Stimulated activated CD4-positive, alpha-beta T cell treated with anti-CD3 and anti-CD28 coated beads, TNF-alpha, amount 100 ng/mL, for 24 hours (primary cell): ENCODE data around the gene WLS.
"Not testable (repeated sequence)": the region's sequence is repeated elsewhere in the genome, so short reads cannot be mapped to it uniquely, and the experiment has no call there.

Experiments used
- DNase-seq, 3 experiments: peaks; one replicate each; pipeline ENCODE4 v3.0.0-alpha.2; 2020; ENCODE audit warnings: low read depth in 3 of 3

Gene WLS

GRCh38 chr1:68199603-68200002 is 32.7 kb downstream of the WLS start:
- DNase-seq, result no peak

GRCh38 chr1:68198752-68199151 is 33.6 kb downstream of the WLS start:
- no peak for DNase-seq

- DNase-seq, result no peak
These were observed 34.4 kb downstream of the WLS start for GRCh38 chr1:68197891-68198290.

DNA sequence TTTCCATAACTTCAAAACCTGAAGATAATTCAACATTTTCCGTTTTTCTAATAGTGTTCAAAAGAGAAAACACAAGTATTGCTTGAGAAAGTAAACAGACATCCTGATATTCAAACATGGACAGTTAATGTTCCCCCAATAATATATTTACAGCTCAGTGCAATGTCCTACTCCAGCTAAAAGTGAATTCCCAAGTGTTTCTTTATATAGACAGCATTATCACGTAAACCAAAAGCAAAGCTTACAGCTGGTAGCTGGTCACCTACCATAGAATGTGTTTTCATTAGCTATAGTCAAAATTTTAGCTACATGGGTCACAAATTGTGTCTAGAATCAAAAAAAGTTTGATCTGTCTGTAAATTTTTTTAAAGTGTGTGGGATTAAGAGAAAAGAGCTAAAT is 34.9 kb downstream of the WLS start:
- no peak for DNase-seq

DNA sequence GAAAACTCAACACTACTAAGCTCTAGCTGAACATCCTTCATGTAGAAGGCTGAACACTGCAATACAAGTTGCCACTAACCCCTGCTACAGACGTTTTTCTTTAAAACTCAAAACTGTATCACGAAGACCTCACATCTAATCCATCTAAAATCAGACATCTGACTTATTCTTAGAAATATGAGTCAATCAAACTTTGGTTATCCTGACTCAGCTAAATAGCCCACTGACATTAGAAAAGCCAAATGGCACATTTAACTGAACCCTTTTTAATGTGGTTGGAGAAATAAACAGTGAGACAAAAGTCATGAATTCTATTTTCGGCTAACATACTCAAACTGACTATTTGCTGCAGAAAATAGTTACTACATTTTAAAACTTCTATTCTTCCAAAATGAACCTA is 35.6 kb downstream of the WLS start:
- no peak for DNase-seq

GRCh38 chr1:68191717-68192116 is 40.6 kb downstream of the WLS start:
- DNase-seq, result no peak

GRCh38 chr1:68188644-68189340 is 43.5 kb downstream of the WLS start:
- no peak for DNase-seq

DNA sequence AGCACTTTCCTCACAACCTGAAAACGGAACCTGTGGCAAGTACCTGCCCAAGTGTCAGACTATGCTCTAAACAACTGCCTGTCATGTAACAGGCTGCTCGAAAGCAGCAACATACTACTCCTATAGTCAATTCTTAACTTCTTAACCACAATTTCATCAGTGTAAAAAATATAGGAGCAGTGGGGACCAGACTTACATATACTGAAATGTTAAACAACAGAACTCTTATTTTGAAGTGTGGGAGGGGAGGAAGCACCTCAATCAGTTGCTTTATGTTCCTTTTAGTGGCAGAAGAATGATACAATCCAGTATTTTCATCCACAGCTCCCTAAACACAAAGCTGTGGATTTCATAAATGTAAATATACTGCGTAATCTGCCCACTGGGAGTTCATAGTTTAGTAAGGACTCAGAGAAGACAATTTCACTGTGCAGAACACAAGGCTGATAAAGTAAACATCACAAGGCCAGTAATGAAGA is 44.2 kb downstream of the WLS start:
- no peak for DNase-seq

GRCh38 chr1:68185743-68186142 is 46.6 kb downstream of the WLS start:
- DNase-seq, result no peak

DNA sequence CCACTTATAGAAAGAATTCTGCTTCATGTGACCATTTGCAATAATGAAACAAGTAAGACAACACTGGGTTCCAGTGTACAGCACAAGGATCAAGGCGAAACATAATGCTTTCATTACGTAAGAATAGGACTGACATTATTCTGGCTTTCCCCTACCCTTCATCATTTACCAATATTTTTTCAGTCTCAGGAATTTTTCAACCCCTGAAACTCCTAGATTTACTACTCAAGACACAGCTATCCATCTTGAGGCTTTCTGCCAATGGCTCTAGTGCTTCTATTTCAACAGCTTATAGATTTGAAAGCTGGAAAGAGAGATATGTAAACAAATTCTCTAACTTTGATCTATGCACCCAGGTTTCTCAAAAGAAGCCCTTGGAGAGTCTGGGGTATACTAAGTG is 48.4 kb downstream of the WLS start:
- DNase-seq, result no peak

GRCh38 chr1:68181165-68181556 is 51.2 kb downstream of the WLS start:
- DNase-seq, result no peak

DNA sequence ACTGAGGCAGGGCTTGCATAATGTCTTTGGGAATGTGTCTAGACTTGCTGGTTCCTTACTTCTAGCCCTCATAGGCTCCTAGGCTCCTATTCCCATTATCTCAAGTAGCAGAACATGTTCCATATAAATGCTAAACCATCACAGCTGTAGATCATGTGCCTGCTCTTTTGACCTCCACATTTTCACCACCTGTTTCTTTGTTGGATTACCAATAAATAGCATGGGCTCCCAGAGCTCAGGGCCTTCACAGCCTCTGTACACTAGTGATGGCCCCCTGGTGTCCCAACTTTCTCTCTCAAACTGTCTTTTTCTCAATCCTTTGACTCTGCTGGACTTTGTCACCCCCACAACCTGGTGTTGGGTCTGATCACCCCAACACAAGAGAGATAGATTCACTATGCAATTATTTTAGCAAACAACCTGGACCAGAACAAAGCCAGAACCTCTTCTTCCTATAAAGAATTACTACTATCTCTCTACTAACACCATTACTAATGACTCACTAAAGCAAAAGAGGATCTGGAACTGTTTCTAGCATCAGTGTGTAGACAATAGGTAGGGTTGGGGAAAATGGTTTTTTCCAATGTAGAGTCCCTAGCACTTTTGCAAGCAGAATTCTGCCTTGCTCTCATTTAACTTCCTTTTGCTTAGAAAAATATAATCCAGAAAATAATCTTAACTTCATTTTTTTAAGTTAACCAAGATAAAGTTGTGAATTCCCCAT is 51.7 kb downstream of the WLS start:
- no peak for DNase-seq

DNA sequence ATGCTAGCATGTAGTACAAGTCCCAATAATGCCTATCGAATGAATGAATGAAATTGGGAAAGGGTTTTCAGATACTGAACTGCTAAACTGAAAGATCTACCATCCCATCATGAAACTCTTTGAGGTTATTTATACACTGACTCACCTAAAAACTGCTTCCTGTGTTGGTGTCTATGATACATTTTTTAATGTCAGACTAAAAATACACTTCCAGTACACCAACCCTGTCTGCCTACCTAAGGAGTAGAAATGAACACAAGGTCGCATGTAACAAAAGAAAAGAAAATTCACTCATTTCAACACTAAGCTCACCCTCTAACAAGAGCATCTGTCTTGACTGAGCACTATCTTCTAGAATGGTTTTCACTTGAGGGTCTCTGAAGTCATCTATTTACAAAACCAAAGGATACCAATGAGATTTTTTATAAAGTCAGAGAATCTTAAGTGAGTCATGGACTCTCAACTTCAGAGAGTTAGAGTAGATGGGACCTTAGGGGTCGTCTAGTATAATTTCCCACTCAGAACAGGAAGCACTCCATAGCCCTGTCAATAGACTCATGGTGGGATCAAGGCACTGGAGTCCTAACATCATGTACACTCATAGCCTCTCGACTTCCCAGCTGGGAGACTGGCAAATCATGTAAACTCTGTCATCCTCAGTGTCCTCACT is 53.4 kb downstream of the WLS start:
- DNase-seq, result no peak

GRCh38 chr1:68175621-68176398 is 56.5 kb downstream of the WLS start:
- DNase-seq, result no peak

DNA sequence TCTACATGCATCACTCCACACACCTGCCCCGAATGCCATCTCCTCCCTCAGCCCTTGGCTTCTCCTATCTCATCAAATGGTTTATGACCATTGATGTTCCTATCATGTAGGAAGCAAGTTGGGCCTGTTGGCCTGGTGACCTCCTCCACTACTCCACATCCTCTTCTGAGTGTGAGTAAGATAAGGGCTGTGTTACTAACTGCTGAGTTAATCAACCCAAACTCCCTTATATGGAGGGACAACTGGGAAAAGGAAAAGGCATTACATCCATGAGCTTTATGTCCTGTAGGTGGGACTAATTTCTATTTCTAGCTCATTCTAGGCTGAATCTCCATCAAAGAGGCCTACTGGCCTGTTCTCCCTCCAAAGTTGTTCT is 57.6 kb downstream of the WLS start:
- no peak for DNase-seq

DNA sequence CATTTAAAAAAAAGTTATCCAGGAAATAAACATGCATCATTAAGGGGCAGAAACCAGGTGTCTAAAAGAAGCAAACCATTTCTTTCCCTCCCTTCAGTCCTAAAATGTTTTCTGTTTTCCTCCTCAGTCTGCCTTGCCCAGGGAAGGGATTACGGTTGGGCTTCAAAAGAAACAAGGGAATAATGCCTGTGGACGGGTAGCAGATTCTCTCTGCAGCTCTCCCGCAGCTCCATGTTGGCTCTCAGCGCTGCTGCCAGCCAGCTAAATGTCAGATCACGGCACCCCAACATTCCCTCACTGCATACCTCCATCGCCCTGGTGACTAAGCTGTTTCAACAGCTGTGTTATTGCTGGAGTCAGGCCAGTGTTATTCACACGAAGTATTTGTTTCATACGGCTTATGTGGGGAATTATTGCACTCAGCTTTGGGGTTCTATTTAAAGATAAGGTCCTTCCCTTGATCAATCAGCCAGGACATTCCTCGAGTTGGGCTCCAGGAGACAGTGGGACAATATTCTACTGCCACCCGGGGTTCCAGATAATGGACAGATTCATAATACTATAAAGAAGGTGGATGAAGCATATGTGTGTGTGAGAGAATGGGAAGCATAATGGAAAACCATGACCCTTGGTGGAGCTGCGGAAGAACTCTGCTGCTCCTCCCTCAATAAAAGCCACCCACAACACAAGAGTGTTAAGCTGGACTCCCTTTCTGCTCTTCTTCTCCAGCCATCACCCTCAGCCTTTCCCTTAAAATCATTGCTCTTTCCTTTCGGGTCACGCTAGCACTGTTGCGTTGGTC is 58.2 kb downstream of the WLS start:
- no peak for DNase-seq

- no peak for DNase-seq
These were observed 58.9 kb downstream of the WLS start for GRCh38 chr1:68173283-68173935.

DNA sequence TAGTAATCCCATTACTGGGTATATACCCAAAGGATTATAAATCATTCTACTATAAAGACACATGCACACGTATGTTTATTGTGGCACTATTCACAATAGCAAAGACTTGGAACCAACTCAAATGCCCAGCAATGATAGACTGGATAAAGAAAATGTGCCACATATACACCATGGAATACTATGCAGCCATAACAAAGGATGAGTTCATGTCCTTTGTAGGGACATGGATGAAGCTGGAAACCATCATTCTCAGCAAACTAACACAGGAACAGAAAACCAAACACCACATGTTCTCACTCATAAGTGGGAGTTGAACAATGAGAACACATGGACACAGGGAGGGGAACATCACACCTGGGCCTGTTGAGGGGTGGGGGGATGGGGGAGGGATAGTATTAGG is 60.5 kb downstream of the WLS start:
- not testable (repeated sequence) for DNase-seq

- no peak for DNase-seq
These were observed 63.7 kb downstream of the WLS start for GRCh38 chr1:68168545-68169171.

DNA sequence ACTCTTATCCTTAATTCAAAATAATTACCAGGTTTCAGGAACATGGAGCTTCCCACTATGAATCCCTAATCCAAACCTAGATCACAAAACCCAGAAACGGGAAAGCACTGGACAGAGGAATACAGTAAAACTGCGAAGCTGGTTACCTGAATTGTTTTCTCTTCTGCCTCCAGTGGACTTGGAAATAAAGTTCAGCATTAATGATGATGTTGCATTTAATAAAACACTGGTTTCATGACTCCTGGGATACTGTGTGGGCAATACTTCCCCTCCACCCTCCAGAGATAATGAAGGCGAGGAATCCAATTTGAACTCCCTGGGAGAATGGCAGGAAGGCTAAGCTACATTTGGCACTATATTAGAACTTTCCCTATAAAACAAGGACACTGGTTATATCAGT is 65.1 kb downstream of the WLS start:
- DNase-seq, result no peak
